ENCODE measurements around the gene ZDHHC13. TPM values are rescaled to one million over a fixed set of nuclear protein-coding genes. Genes with fewer than 3 reads are reported as not detected.

The ZDHHC13 gene
- total RNA-seq, 2 experiments from 2014 or later: 21.7 to 28.7 TPM

GRCh38 chr11:19187114-19187832 lies 70.3 kb downstream of the ZDHHC13 start:
- Mint-ChIP-seq H3K27me3 (no peaks in the 10 kb centered on the region), H3K9me3 (ENCODE audit: low read depth) (no peaks in the 10 kb centered on the region), H3K4me1 (no peaks in the 10 kb centered on the region), H3K27ac (no peak overlapping the region), H3K36me3 (no peaks in the 10 kb centered on the region), H3K4me3 (no peak overlapping the region)
- DNase-seq: no peak
- CTCF ChIA-PET: interaction anchor here (1.2 kb wide), 1 partner anchor 72 kb away, joined by 3 read pairs; no protein-coding TSS in a partner anchor
- ATAC-seq: no peak

DNA sequence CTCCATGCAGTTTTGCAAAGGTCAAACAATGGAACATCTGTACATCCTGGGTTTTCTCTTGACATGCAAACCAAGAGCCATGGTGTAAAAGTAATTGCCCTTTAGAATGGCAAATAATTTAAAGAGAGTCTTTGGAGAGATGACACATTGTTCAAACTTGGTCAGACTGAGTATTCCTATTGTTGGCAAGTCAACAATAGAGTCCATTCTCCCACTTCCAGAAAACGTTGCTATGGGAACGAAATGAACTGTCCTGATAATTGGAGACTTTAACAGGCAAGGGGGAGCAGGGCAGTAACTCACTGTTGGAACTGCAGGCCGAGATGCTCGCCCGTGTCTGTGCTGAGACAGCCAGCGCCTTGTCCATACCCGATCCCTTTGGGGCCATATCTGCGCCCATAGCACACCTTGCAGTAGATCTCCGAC lies 70.9 kb downstream of the ZDHHC13 start:
- no peaks in the 10 kb centered on the region for H3K36me3 Mint-ChIP-seq
- no peaks in the 10 kb centered on the region for H3K9me3 Mint-ChIP-seq (ENCODE audit: low read depth)
- ATAC-seq: no peak
- no peak for DNase-seq
- H3K4me1 Mint-ChIP-seq: no peaks in the 10 kb centered on the region
- H3K27me3 Mint-ChIP-seq: no peaks in the 10 kb centered on the region
- CTCF ChIA-PET: interaction anchor here (1.2 kb wide), 1 partner anchor 71 kb away, joined by 3 read pairs; no protein-coding TSS in a partner anchor
- H3K4me3 Mint-ChIP-seq: no peak overlapping the region
- no peak overlapping the region for H3K27ac Mint-ChIP-seq

DNA sequence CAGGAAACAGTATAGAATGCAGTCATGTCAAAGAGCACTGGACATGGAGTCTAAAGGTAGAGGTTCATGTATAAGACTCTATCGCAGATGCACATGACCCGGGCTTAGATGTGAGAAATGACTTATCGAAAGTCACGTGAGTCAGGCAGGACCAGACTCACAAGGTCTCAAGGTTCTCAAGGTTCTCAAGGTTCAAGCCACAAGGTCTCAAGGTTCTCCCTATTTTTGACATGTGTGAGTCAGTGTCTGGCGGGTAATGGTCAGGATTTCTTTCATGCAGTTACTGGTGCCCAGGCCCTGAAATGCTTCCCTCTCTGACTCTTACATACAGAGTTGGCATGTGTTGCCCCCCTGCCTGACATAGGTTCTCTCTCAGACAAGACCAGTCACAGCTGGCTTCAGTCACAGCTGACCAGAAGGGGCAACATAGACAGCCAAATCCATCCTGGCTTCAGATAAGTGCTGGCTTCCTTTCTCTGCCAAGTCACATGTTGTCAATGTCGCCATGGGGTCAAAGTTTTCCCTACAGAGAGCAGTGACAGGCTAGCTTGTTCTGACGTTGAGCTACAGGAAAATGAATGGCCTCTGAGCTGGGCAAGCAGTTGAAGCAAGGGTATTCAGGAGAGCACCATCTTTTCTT lies 74.7 kb downstream of the ZDHHC13 start:
- Mint-ChIP-seq H3K4me1 (no peaks in the 10 kb centered on the region), H3K36me3 (no peaks in the 10 kb centered on the region), H3K9me3 (ENCODE audit: low read depth) (no peaks in the 10 kb centered on the region), H3K4me3 (no peak overlapping the region), H3K27ac (no peak overlapping the region), H3K27me3 (no peaks in the 10 kb centered on the region)
- CTCF ChIA-PET: no interaction called here
- no peak for ATAC-seq
- DNase-seq: no peak

DNA sequence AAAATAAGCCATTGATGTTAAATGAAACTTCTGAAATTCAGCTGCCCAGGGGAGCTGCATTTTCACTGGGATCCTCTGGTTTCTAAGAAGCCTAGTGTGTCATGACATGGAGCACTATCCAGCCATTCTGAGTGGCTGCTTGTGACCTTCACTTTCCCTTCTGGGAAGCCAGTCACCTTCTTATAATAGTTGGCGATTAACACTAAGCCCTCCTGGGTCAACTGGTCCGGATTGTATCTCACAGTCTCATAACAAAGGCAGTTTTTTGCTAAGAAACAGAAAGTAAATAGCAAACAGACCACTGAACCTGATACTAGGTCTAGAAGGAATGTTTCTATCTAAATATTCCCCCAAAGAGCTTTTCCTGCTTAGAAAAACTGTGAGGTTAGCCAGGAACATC lies 76.9 kb downstream of the ZDHHC13 start:
- DNase-seq: no peak

DNA sequence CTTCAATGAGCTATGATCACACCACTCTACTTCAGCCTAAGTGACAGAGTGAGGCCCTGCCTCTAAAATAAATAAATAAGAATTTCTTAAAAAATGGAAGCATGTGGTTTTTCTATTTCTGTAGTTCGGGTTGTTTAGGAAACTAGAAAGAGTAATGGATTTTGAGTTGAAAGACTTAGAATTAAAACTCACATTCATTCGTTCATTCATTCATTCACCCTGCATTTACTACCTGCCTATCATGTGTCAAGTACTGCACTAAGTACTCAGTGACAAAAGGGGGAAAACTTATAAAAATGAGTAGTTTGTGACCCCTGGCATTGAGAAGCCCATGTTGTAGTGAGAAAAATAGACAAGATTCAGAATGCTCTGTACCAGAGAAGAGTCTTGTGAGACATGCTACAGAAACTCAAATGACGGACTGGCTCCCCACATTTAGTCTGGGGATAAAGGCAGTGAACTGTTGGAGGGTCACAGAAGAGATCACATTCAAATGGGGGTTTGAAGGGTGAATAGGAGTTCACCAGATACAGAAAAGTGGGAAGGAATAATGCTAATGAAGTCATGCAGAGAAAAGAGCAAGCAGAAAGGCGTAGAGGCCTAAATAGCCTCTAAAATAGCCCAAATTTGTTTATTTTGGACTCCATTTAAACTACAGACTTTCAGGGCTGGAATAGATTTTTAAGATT lies 77.8 kb downstream of the ZDHHC13 start:
- Mint-ChIP-seq H3K27me3 (no peaks in the 10 kb centered on the region), H3K9me3 (ENCODE audit: low read depth) (no peaks in the 10 kb centered on the region), H3K36me3 (no peaks in the 10 kb centered on the region), H3K4me3 (no peak overlapping the region), H3K4me1 (no peaks in the 10 kb centered on the region), H3K27ac (no peak overlapping the region)
- CTCF ChIA-PET: no interaction called here
- ATAC-seq (no peak), DNase-seq (no peak)

More for the DNA sequence above, 76.9 kb downstream of the ZDHHC13 start:
- no peaks in the 10 kb centered on the region for H3K36me3 Mint-ChIP-seq
- ATAC-seq: no peak
- no peaks in the 10 kb centered on the region for H3K4me1 Mint-ChIP-seq
- H3K27ac Mint-ChIP-seq: no peak overlapping the region
- no peaks in the 10 kb centered on the region for H3K27me3 Mint-ChIP-seq
- H3K9me3 Mint-ChIP-seq (ENCODE audit: low read depth): no peaks in the 10 kb centered on the region
- CTCF ChIA-PET: no interaction called here
- no peak overlapping the region for H3K4me3 Mint-ChIP-seq

DNA sequence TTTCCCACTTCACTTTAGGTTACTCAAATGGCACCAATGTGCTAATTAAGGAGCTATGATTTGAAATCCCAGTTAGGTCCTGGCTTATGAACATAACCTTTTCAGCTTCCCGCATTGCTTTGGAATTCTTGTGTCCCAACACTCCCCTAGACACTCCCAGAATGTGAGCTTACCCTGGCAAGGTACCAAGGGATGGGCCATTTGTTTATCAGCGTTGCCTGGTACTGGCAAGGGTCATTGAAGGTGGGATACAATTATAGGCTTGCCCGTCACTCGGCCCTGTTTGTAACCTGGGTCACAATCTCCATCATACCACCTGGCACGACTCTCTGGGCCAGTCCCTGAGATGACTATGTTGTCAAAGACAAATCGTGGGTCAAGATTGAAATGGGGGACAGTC lies 79.5 kb downstream of the ZDHHC13 start:
- CTCF ChIA-PET: no interaction called here
- Mint-ChIP-seq H3K4me3 (no peak overlapping the region), H3K9me3 (ENCODE audit: low read depth) (no peaks in the 10 kb centered on the region), H3K4me1 (no peaks in the 10 kb centered on the region), H3K27me3 (peaks cover 3% of the 10 kb centered on the region), H3K27ac (no peak overlapping the region), H3K36me3 (no peaks in the 10 kb centered on the region)
- ATAC-seq (no peak), DNase-seq (no peak)

GRCh38 chr11:19199048-19199447 lies 82.1 kb downstream of the ZDHHC13 start:
- ATAC-seq (no peak), DNase-seq (no peak)
- peaks cover 3% of the 10 kb centered on the region for H3K27me3 Mint-ChIP-seq
- CTCF ChIA-PET: interaction anchor here (1.5 kb wide), 2 partner anchors 16 to 122 kb away, joined by 3 to 8 read pairs; no protein-coding TSS in a partner anchor
- no peaks in the 10 kb centered on the region for H3K36me3 Mint-ChIP-seq
- H3K9me3 Mint-ChIP-seq (ENCODE audit: low read depth): no peaks in the 10 kb centered on the region
- no peak overlapping the region for H3K27ac Mint-ChIP-seq
- peaks cover 2% of the 10 kb centered on the region for H3K4me1 Mint-ChIP-seq
- H3K4me3 Mint-ChIP-seq: no peak overlapping the region

- peaks cover 2% of the 10 kb centered on the region for H3K4me1 Mint-ChIP-seq
- no peaks in the 10 kb centered on the region for H3K9me3 Mint-ChIP-seq (ENCODE audit: low read depth)
- no peak for DNase-seq
- no peak overlapping the region for H3K27ac Mint-ChIP-seq
- ATAC-seq: no peak
- no peak overlapping the region for H3K4me3 Mint-ChIP-seq
- H3K27me3 Mint-ChIP-seq: peaks cover 3% of the 10 kb centered on the region
- H3K36me3 Mint-ChIP-seq: no peaks in the 10 kb centered on the region
- CTCF ChIA-PET: interaction anchor here (1.5 kb wide), 1 partner anchor 15 kb away, joined by 3 read pairs; no protein-coding TSS in a partner anchor
Observed at GRCh38 chr11:19199771-19200170, 82.8 kb downstream of the ZDHHC13 start.

GRCh38 chr11:19200410-19201201 lies 83.6 kb downstream of the ZDHHC13 start:
- peaks cover 3% of the 10 kb centered on the region for H3K27me3 Mint-ChIP-seq
- peaks cover 2% of the 10 kb centered on the region for H3K4me1 Mint-ChIP-seq
- no peaks in the 10 kb centered on the region for H3K36me3 Mint-ChIP-seq
- ATAC-seq (no peak), DNase-seq (no peak)
- H3K4me3 Mint-ChIP-seq: no peak overlapping the region
- CTCF ChIA-PET: interaction anchor here (0.7 kb wide), 1 partner anchor 10 kb away, joined by 3 read pairs; no protein-coding TSS in a partner anchor
- no peak overlapping the region for H3K27ac Mint-ChIP-seq
- no peaks in the 10 kb centered on the region for H3K9me3 Mint-ChIP-seq (ENCODE audit: low read depth)

DNA sequence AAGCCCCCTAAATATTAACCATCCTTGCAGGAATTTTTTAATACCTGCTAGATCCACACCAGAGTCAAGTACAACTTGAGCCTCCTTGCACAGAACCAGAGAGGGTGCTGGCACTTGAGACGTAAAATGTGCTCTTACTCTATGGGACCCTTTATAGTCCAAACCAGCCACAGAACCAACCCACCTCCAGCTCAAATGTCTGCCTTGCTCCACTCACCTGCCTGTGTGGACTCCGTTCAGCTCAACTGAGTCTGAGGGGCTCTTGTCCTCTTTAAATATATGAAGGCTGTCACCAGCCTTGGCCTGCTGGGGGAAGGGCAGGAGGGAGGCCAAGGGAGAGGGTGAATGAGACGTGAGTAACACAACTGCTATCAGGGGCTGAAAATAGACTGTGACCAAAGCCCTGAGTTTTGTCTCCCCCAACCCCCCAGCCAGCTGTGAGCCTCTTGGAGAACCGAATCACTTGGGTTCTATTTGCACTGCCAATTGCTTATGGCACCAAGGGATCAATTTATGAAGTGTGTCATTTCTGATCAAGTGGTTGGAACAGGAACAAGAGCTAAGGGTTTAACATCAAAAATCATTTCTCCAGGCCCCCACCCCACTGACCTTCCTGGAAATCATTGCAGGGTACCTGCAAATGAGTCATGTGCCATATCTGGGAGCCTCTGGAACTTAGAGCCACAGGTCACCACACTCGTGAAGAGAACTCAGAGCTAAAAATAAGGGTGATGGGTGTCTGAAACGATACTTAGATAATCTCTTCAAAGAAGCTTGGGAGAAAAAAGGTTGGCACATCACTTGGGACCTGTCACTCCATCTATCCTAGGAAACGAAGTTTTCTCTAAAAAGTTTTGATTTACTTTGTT lies 85.0 kb downstream of the ZDHHC13 start, which contains the start of gene CSRP3:
CSRP3 (minus strand) TSS at position 247 of the 869 bp plus-strand sequence. CDS start 9,535 bp downstream, outside the sequence.
- no peak within 1 kb of the TSS for H3K27ac Mint-ChIP-seq
- peaks cover 8% of the 10 kb centered on the region for H3K27me3 Mint-ChIP-seq
- DNase-seq (no peak), ATAC-seq (no peak)
- H3K4me1 Mint-ChIP-seq: peaks cover 2% of the 10 kb centered on the region
- H3K4me3 Mint-ChIP-seq: no peak within 1 kb of the TSS
- H3K9me3 Mint-ChIP-seq (ENCODE audit: low read depth): no peaks in the 10 kb centered on the region
- CTCF ChIA-PET: no interaction called here
- no peaks in the 10 kb centered on the region for H3K36me3 Mint-ChIP-seq

- Mint-ChIP-seq H3K4me1 (peaks cover 2% of the 10 kb centered on the region), H3K9me3 (ENCODE audit: low read depth) (no peaks in the 10 kb centered on the region), H3K27me3 (peaks cover 21% of the 10 kb centered on the region), H3K36me3 (no peaks in the 10 kb centered on the region), H3K27ac (no peak overlapping the region), H3K4me3 (no peak overlapping the region)
- CTCF ChIA-PET: no interaction called here
- ATAC-seq (no peak), DNase-seq (no peak)
Observed at GRCh38 chr11:19204836-19205235, 87.9 kb downstream of the ZDHHC13 start.

- Mint-ChIP-seq H3K9me3 (ENCODE audit: low read depth) (no peaks in the 10 kb centered on the region), H3K4me1 (peaks cover 2% of the 10 kb centered on the region), H3K27me3 (peaks cover 25% of the 10 kb centered on the region), H3K4me3 (no peak overlapping the region), H3K36me3 (no peaks in the 10 kb centered on the region), H3K27ac (no peak overlapping the region)
- DNase-seq: no peak
- no peak for ATAC-seq
- CTCF ChIA-PET: no interaction called here
Observed at GRCh38 chr11:19208181-19208580, 91.2 kb downstream of the ZDHHC13 start.

Measured in activated CD8-positive, alpha-beta memory T cell treated with anti-CD3 and anti-CD28 coated beads, Interleukin-2, amount 10 ng/mL, durations not matched to agents 7 days and 5 days (primary cell).